ENCODE results near the gene LRRC8A.

The LRRC8A gene

GRCh38 chr9:128892221-128892921, 10.4 kb downstream of the LRRC8A start:
- peak overlapping the region; percentile 75 for H3K27ac ChIP-seq (ENCODE audit: low read length)
- no peaks in the 10 kb centered on the region for H3K27me3 ChIP-seq (ENCODE audit: low read depth, low read length)
- peak overlapping the region in 1 of 2 donors; percentile 41 for H3K4me3 ChIP-seq (ENCODE audit: low read depth in 1 of 2, low read length in 2 of 2)
- peaks cover 7 to 34% of the 10 kb centered on the region in 2 donors for H3K36me3 ChIP-seq (ENCODE audit: control insufficient read depth in 1 of 2, insufficient read depth in 2 of 2, low read length in 2 of 2)
- peaks cover 19 to 32% of the 10 kb centered on the region in 2 donors for H3K4me1 ChIP-seq (ENCODE audit: control insufficient read depth in 1 of 2, insufficient read depth in 2 of 2, low read length in 2 of 2)
- H3K9me3 ChIP-seq (ENCODE audit: control insufficient read depth in 1 of 2, low read length in 2 of 2): no peaks in the 10 kb centered on the region

GRCh38 chr9:128893354-128893753, 11.4 kb downstream of the LRRC8A start:
- no peaks in the 10 kb centered on the region for H3K27me3 ChIP-seq (ENCODE audit: low read depth, low read length)
- H3K4me3 ChIP-seq (ENCODE audit: low read depth in 1 of 2, low read length in 2 of 2): peak overlapping the region in 1 of 2 donors; percentile 39
- peak overlapping the region; percentile 75 for H3K27ac ChIP-seq (ENCODE audit: low read length)
- peaks cover 7 to 31% of the 10 kb centered on the region in 2 donors for H3K36me3 ChIP-seq (ENCODE audit: control insufficient read depth in 1 of 2, insufficient read depth in 2 of 2, low read length in 2 of 2)
- H3K9me3 ChIP-seq (ENCODE audit: control insufficient read depth in 1 of 2, low read length in 2 of 2): no peaks in the 10 kb centered on the region
- peaks cover 13 to 24% of the 10 kb centered on the region in 2 donors for H3K4me1 ChIP-seq (ENCODE audit: control insufficient read depth in 1 of 2, insufficient read depth in 2 of 2, low read length in 2 of 2)

GRCh38 chr9:128894764-128895163, 12.8 kb downstream of the LRRC8A start:
- no peak overlapping the region for H3K4me3 ChIP-seq (ENCODE audit: low read depth in 1 of 2, low read length in 2 of 2)
- H3K4me1 ChIP-seq (ENCODE audit: control insufficient read depth in 1 of 2, insufficient read depth in 2 of 2, low read length in 2 of 2): peaks cover 16 to 23% of the 10 kb centered on the region in 2 donors
- no peaks in the 10 kb centered on the region for H3K9me3 ChIP-seq (ENCODE audit: control insufficient read depth in 1 of 2, low read length in 2 of 2)
- no peaks in the 10 kb centered on the region for H3K27me3 ChIP-seq (ENCODE audit: low read depth, low read length)
- H3K36me3 ChIP-seq (ENCODE audit: control insufficient read depth in 1 of 2, insufficient read depth in 2 of 2, low read length in 2 of 2): peaks cover 0 to 26% of the 10 kb centered on the region in 2 donors
- H3K27ac ChIP-seq (ENCODE audit: low read length): no peak overlapping the region

- Histone ChIP-seq H3K27ac (ENCODE audit: low read length) (no peak overlapping the region), H3K4me3 (ENCODE audit: low read depth in 1 of 2, low read length in 2 of 2) (no peak overlapping the region), H3K9me3 (ENCODE audit: control insufficient read depth in 1 of 2, low read length in 2 of 2) (no peaks in the 10 kb centered on the region), H3K27me3 (ENCODE audit: low read depth, low read length) (no peaks in the 10 kb centered on the region), H3K36me3 (ENCODE audit: control insufficient read depth in 1 of 2, insufficient read depth in 2 of 2, low read length in 2 of 2) (peaks cover 0 to 22% of the 10 kb centered on the region in 2 donors), H3K4me1 (ENCODE audit: control insufficient read depth in 1 of 2, insufficient read depth in 2 of 2, low read length in 2 of 2) (peaks cover 18 to 23% of the 10 kb centered on the region in 2 donors)
Measured at GRCh38 chr9:128895556-128895955, 13.6 kb downstream of the LRRC8A start.

GRCh38 chr9:128898382-128898781, 16.4 kb downstream of the LRRC8A start:
- Histone ChIP-seq H3K36me3 (ENCODE audit: control insufficient read depth in 1 of 2, insufficient read depth in 2 of 2, low read length in 2 of 2) (peaks cover 0 to 29% of the 10 kb centered on the region in 2 donors), H3K27ac (ENCODE audit: low read length) (no peak overlapping the region)

GRCh38 chr9:128898845-128899565, 17.1 kb downstream of the LRRC8A start:
- Histone ChIP-seq H3K27ac (ENCODE audit: low read length) (no peak overlapping the region), H3K36me3 (ENCODE audit: control insufficient read depth in 1 of 2, insufficient read depth in 2 of 2, low read length in 2 of 2) (peaks cover 0 to 29% of the 10 kb centered on the region in 2 donors), H3K27me3 (ENCODE audit: low read depth, low read length) (no peaks in the 10 kb centered on the region), H3K4me3 (ENCODE audit: low read depth in 1 of 2, low read length in 2 of 2) (no peak overlapping the region), H3K4me1 (ENCODE audit: control insufficient read depth in 1 of 2, insufficient read depth in 2 of 2, low read length in 2 of 2) (peaks cover 5 to 8% of the 10 kb centered on the region in 2 donors), H3K9me3 (ENCODE audit: control insufficient read depth in 1 of 2, low read length in 2 of 2) (no peaks in the 10 kb centered on the region)

More at GRCh38 chr9:128898382-128898781, 16.4 kb downstream of the LRRC8A start:
- Histone ChIP-seq H3K9me3 (ENCODE audit: control insufficient read depth in 1 of 2, low read length in 2 of 2) (no peaks in the 10 kb centered on the region), H3K27me3 (ENCODE audit: low read depth, low read length) (no peaks in the 10 kb centered on the region), H3K4me3 (ENCODE audit: low read depth in 1 of 2, low read length in 2 of 2) (no peak overlapping the region), H3K4me1 (ENCODE audit: control insufficient read depth in 1 of 2, insufficient read depth in 2 of 2, low read length in 2 of 2) (peaks cover 6 to 8% of the 10 kb centered on the region in 2 donors)

GRCh38 chr9:128899566-128900322, 17.8 kb downstream of the LRRC8A start:
- H3K27me3 ChIP-seq (ENCODE audit: low read depth, low read length): no peaks in the 10 kb centered on the region
- peaks cover 5 to 8% of the 10 kb centered on the region in 2 donors for H3K4me1 ChIP-seq (ENCODE audit: control insufficient read depth in 1 of 2, insufficient read depth in 2 of 2, low read length in 2 of 2)
- H3K9me3 ChIP-seq (ENCODE audit: control insufficient read depth in 1 of 2, low read length in 2 of 2): no peaks in the 10 kb centered on the region
- H3K4me3 ChIP-seq (ENCODE audit: low read depth in 1 of 2, low read length in 2 of 2): no peak overlapping the region
- peaks cover 0 to 29% of the 10 kb centered on the region in 2 donors for H3K36me3 ChIP-seq (ENCODE audit: control insufficient read depth in 1 of 2, insufficient read depth in 2 of 2, low read length in 2 of 2)
- H3K27ac ChIP-seq (ENCODE audit: low read length): no peak overlapping the region

- Histone ChIP-seq H3K27ac (ENCODE audit: low read length) (no peak overlapping the region), H3K4me3 (ENCODE audit: low read depth in 1 of 2, low read length in 2 of 2) (no peak overlapping the region), H3K4me1 (ENCODE audit: control insufficient read depth in 1 of 2, insufficient read depth in 2 of 2, low read length in 2 of 2) (peaks cover 5 to 8% of the 10 kb centered on the region in 2 donors), H3K27me3 (ENCODE audit: low read depth, low read length) (no peaks in the 10 kb centered on the region), H3K36me3 (ENCODE audit: control insufficient read depth in 1 of 2, insufficient read depth in 2 of 2, low read length in 2 of 2) (peaks cover 0 to 22% of the 10 kb centered on the region in 2 donors), H3K9me3 (ENCODE audit: control insufficient read depth in 1 of 2, low read length in 2 of 2) (no peaks in the 10 kb centered on the region)
Measured at GRCh38 chr9:128901379-128901778, 19.4 kb downstream of the LRRC8A start.

- Histone ChIP-seq H3K27ac (ENCODE audit: low read length) (no peak overlapping the region), H3K27me3 (ENCODE audit: low read depth, low read length) (no peaks in the 10 kb centered on the region), H3K4me1 (ENCODE audit: control insufficient read depth in 1 of 2, insufficient read depth in 2 of 2, low read length in 2 of 2) (peaks cover 5 to 8% of the 10 kb centered on the region in 2 donors), H3K36me3 (ENCODE audit: control insufficient read depth in 1 of 2, insufficient read depth in 2 of 2, low read length in 2 of 2) (peaks cover 0 to 21% of the 10 kb centered on the region in 2 donors), H3K4me3 (ENCODE audit: low read depth in 1 of 2, low read length in 2 of 2) (no peak overlapping the region), H3K9me3 (ENCODE audit: control insufficient read depth in 1 of 2, low read length in 2 of 2) (no peaks in the 10 kb centered on the region)
Measured at GRCh38 chr9:128901822-128902221, 19.9 kb downstream of the LRRC8A start.

- Histone ChIP-seq H3K9me3 (ENCODE audit: control insufficient read depth in 1 of 2, low read length in 2 of 2) (no peaks in the 10 kb centered on the region), H3K4me1 (ENCODE audit: control insufficient read depth in 1 of 2, insufficient read depth in 2 of 2, low read length in 2 of 2) (peaks cover 5 to 8% of the 10 kb centered on the region in 2 donors), H3K27ac (ENCODE audit: low read length) (no peak overlapping the region), H3K27me3 (ENCODE audit: low read depth, low read length) (no peaks in the 10 kb centered on the region), H3K36me3 (ENCODE audit: control insufficient read depth in 1 of 2, insufficient read depth in 2 of 2, low read length in 2 of 2) (peaks cover 2 to 20% of the 10 kb centered on the region in 2 donors), H3K4me3 (ENCODE audit: low read depth in 1 of 2, low read length in 2 of 2) (no peak overlapping the region)
Measured at GRCh38 chr9:128902351-128903078, 20.6 kb downstream of the LRRC8A start.

Measured in muscle layer of duodenum (tissue), 2 donors.